Non-pigmented ciliary epithelial cell (primary cell): Measurements from ENCODE around the gene SUPT4H1.

Experiments used
- DNase-seq: peaks from one replicate; pipeline ENCODE4 v3.0.0-alpha.2; 2010; ENCODE audit warnings: low read depth

The SUPT4H1 gene

GRCh38 chr17:58380207-58381123, 28.5 kb upstream of the SUPT4H1 start:
- no peak for DNase-seq

- DNase-seq, result no peak
These were observed 27.5 kb upstream of the SUPT4H1 start for GRCh38 chr17:58379511-58379824.

DNA sequence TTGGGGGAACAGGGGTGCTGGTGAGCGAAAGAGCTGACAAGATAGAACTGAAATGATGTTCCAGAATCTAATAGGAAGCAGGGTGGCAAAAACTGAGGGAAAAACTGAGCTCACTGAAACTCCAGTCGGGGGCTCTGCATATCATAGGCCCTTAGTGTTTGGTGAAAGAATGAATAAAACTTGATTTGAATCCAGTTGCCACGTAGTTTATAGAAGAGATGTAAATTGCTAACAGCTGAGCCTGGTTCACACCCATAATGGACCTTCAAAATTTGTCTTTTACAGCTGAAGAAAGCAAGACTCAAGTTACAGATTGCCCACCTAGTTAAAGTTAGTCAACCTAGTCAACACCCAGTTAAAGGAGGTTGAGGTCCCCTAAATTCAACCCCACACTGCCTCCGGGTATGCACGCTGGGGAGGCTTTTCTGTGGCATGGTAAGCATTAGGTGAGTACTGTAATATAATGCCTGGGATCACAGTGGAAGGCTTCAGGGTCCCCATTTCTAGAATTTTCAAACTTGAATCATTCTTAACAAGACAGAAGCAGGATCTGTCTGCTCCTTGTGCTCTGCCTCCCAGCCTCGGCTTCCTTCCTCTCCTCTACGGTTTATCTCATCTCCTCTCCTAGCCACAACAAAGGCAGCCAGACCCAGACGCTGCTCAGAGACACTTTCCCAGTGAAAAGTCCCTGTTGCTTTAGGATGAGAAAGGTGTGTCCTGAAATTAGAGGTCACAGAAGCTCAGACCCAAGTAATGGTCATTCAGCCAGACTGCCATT, 26.9 kb upstream of the SUPT4H1 start:
- DNase-seq, result no peak

- DNase-seq, result no peak
These were observed 25.7 kb upstream of the SUPT4H1 start for GRCh38 chr17:58377661-58378060.

- DNase-seq, result no peak
These were observed 25.1 kb upstream of the SUPT4H1 start for GRCh38 chr17:58377093-58377601.

- DNase-seq, result no peak
These were observed 24.5 kb upstream of the SUPT4H1 start for GRCh38 chr17:58376472-58377000.

DNA sequence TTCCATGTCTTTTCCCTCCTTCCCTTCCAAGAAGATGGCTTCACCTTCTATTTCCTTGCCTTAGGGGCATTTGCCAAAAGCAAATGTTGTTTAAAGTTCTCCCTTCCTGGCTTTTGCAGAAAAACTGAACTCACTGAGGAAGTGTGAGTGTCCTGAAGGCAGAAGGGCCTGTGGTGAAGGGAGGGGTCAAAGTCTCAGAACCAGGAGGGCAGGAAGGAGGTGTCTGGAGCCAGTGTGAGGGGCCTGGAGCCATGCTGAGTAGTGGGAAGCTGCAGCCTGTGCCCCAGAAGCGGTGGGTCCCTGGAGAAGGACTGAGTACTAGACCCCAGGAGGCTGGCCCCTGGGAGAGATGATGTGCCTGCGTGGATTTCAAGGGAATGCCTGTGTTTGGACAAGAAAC, 23.8 kb upstream of the SUPT4H1 start:
- DNase-seq, result no peak

GRCh38 chr17:58375256-58375655, 23.3 kb upstream of the SUPT4H1 start:
- no peak for DNase-seq

DNA sequence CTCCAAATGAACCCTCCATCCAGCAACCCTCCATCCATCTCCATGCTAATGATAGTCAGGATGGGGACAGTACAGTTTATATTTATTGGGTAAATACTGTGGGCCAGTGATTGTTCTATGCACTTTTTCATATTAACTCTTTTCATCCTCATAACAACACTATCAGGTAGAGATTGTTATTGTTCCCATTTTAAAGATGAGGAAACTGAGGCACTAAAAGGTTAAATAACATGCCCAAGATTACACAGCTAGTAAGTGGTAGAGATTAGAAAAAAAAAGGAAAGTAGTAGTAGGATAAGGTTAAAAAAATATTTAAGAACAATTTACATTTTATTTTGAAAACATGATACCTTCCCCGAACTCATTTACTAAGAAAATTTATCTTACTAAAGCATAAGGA, 21.9 kb upstream of the SUPT4H1 start:
- DNase-seq, result no peak

- DNase-seq, result no peak
These were observed 21.0 kb upstream of the SUPT4H1 start for GRCh38 chr17:58373003-58373402.

- DNase-seq, result no peak
These were observed 19.4 kb upstream of the SUPT4H1 start for GRCh38 chr17:58371300-58371950.

DNA sequence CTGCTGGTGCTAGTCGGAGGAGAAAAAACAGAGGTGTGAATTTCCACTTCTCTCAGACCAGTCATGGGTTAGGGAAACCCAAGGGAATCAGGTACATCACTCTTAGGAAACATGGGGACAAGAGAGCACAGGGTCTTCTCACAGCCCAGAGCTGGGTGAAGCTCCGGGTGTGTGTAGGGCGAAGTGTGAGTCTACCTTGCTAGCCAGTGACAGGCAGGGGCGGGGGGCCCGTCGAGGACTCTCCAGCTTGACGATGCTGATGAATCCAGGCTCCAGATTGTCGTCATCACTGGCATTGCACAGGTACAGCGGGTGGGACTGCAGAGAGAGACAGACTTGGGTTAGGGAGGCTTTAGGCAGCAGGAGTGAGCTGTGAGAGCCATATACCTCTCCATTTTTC, 18.7 kb upstream of the SUPT4H1 start:
- DNase-seq, result no peak

DNA sequence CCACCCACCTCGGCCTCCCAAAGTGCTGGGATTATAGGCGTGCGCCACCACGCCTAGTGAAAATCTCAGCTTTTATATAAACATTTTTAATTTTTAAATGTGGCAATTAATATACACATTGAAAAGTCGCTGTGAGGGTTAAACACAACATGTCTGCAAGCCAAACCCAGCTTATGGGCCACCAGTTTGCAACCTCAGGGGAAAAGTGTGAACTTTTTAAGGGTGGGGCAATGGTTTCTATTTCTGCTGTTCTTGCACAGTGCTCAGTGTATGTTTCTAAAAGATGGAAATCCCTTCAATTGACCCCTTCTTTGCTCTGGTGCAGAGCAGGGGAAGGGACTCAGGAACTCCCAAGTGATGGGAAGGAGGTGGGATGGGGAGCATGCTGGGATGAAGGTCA, 18.3 kb upstream of the SUPT4H1 start:
- no peak for DNase-seq

DNA sequence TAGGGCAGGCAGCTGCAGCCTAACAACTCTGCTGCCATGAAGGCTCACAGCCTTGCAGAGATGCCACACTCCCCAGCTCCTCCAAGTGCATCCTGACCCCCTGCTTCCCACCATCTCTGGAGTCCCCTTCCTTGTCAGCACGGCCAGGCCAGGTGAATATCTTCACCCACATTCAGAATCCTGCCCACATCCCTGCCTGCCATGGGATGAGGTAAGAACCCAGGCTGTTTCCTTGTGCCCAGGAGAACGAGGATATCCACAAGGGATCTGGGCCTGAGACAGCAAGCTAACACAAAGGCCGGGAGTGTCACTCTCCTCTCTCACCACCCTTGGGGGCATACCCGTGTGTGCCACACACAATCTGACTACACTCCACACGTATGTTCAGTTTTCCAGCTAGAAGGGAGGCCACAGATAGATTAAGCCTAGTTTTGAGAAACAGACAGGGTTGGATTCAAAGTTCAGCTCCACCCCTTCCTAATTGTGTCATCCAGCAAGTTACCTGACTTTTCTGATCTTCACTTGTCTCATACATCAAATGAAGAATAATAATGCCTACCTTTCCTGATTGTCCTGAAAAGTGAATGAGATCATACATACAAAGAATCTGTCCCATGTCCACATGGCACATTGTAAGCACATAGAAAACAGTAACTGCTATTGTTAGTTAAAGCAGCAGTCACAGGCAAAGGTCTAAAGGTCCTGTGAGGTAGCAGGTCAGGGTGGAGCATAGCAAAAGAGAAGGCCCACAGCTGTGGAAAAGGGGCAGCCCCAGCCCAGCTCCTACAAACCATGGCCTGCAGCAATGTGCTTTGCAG, 17.4 kb upstream of the SUPT4H1 start:
- DNase-seq, result no peak

GRCh38 chr17:58368860-58369213, 16.8 kb upstream of the SUPT4H1 start:
- DNase-seq, result no peak

DNA sequence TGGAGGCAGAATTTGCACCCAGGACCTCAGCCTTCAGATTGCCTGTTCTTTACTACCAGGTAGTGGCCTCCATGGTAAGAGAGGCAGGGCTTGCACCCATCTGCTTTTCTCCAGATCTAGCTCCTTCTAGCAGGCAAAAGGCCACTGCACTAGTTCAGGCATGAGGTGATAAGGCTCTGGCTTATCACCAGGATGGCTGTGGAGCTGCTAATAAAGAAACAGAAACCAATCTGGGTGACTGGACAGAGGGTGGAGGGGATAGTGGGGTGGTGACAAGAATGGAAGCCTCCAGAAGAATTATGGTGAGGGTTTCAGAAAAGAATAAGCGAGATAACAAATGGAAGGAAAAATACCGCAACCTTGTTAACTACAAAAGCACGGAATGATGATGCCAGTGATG, 15.5 kb upstream of the SUPT4H1 start:
- no peak for DNase-seq

GRCh38 chr17:58365980-58366595, 14.1 kb upstream of the SUPT4H1 start:
- no peak for DNase-seq

- no peak for DNase-seq
These were observed 13.4 kb upstream of the SUPT4H1 start for GRCh38 chr17:58365185-58365979.

GRCh38 chr17:58364270-58364942, 12.4 kb upstream of the SUPT4H1 start:
- DNase-seq, result no peak
